Loucy (cell line): Measurements from ENCODE around the gene DDR2.

Experiments used
- EZH2phosphoT487 ChIP-seq: fragments of 200-600 bp; IDR thresholded peaks from 2 replicates; pipeline ENCODE4 v1.6.1; 2018; ENCODE audit warnings: antibody characterized with exemption, mild to moderate bottlenecking, moderate library complexity, borderline replicate concordance
- TF ChIP-seq, protein P1 (sequence below): fragments of 200-600 bp; sonication (generic); conservative IDR thresholded peaks from 2 replicates; pipeline ENCODE4 v1.5.1; 2014; ENCODE audit warnings: mild to moderate bottlenecking, antibody characterized with exemption, low read length

DNA sequence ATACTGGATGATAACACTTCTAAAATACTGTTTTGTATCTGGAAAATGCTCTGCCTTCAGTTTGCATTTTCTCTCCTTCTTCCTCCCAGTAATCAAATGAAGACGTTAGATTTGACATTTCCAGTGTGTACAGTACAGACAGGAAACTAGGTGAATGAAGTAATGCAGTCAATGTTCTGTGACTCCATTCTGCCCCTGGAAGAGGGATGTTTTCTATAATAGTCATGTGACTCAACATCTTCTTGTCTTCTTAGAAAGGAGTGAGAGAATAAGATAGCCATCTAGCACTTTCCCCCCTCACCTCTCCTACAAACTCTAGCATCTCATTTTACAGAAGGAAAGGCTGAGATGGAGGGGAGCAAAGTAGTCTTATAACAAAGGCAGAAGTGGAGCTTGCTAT, 77.6 kb downstream of the DDR2 start:
- TF ChIP-seq, protein P1, sequence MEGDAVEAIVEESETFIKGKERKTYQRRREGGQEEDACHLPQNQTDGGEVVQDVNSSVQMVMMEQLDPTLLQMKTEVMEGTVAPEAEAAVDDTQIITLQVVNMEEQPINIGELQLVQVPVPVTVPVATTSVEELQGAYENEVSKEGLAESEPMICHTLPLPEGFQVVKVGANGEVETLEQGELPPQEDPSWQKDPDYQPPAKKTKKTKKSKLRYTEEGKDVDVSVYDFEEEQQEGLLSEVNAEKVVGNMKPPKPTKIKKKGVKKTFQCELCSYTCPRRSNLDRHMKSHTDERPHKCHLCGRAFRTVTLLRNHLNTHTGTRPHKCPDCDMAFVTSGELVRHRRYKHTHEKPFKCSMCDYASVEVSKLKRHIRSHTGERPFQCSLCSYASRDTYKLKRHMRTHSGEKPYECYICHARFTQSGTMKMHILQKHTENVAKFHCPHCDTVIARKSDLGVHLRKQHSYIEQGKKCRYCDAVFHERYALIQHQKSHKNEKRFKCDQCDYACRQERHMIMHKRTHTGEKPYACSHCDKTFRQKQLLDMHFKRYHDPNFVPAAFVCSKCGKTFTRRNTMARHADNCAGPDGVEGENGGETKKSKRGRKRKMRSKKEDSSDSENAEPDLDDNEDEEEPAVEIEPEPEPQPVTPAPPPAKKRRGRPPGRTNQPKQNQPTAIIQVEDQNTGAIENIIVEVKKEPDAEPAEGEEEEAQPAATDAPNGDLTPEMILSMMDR, result no peak
- TF ChIP-seq EZH2phosphoT487, result no peak
